Stromal cell of bone marrow (primary cell): Measurements from ENCODE around the gene RPAP3.
"Not testable (repeated sequence)": the region's sequence is repeated elsewhere in the genome, so short reads cannot be mapped to it uniquely, and the experiment has no call there.

ENCODE experiments used
- DNase-seq: peaks from one replicate; pipeline ENCODE4 v3.0.0-alpha.2; 2012; ENCODE audit warnings: low read depth

Gene RPAP3

DNA sequence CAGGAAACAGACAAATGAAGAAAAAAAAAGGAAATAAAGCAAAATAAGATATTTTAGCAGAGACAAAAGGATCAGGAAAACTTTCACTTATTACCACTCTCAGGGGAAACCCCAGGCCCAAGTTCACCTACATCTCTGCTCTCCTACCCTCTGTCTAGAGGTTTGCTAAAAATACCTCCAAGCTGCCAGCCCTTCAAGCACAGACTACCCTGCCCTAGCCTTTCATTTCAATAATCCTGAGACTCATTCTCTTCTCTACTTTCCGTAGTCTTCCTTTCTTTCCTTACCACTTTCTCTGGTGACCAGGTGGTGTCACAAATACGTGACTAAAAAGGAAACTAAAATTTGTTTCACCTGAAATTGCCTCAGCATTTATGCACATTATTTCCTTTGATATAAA, 33.8 kb downstream of the RPAP3 start:
- DNase-seq, result no peak

DNA sequence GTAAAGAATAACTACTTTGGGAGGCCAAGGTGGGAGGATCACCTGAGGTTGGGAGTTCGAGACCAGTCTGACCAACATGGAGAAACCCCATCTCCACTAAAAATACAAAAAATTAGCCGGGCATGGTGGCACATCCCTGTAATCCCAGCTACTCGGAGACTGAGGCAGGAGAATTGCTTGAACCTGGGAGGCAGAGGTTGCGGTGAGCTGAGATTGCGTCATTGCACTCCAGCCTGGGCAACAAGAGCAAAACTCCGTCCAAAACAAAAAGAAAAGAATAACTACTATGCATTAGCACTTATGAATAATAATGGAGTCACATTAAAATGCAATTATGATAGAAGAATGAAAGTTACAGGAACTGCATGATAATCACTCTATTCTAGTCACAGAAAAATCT, 37.9 kb downstream of the RPAP3 start:
- DNase-seq, result not testable (repeated sequence)

DNA sequence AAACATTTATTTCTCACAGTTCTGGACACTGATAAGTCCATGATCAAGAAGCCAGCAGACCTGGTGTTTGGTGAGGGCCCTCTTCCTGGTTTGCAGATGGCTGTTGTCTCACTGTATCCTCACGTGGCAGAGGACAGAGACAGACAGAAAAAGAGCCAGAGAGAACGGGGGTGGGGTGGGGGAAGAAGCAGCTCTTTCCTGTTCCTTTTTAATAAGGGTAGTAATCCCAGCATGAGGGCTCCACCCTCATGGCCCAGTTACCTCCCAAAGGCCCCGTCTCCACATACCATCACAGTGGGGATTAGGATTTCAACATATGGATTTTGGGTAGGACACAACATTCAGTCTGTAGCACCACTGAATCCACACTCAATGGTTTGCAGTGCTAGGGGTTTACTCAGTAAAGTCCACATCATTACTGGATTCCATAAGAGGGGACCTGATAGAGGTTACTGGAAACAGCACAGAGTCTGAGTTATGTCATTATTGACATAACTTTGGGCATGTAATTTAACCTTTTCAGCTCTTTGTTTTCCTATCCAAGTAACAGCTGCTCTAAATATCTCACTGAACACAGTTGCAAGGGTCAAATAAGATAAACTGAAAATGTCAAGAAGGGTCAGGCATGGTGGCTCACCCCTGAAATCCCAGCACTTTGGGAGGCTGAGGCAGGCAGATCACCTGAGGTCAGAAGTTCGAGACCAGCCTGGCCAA, 53.2 kb downstream of the RPAP3 start:
- no peak for DNase-seq

DNA sequence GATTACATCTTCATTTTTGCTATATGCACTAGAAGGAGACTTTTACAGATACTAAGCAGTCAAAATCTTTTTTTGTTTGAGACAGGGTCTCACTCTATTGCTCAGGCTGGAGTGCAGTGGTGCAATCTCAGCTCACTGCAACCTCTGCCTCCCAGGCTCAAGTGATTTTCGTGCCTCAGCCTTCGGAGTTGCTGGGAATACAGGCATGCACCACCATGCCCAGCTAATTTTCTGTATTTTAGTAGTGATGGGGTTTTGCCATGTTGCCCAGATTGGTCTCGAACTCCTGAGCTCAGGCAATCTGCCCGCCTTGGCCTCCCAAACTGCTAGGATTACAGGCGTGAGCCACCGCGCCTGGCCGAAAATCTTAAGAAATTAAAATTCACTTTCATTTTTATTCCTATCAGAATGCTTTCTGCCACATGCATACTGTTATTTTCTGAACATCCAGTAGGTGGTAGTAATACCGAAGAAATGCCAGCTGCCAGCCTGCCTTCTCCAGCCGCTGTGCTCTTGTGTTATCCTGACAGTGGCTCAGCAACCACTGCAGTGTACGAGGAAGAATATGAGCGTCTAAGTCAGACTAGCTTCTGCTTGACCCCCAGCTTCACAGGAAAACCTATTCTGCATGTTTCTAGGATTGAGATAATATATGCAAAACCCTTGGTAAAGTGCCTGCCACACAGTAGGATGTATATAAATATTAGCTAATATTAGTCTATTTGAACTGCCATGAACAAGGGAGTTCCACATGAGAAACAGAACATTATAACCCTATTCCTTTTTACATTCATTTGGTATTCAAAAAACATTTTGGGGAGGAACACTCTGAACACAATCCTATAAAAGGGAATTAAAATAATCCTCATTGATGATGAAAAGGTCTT, 54.2 kb downstream of the RPAP3 start:
- DNase-seq, result peak; percentile 64

DNA sequence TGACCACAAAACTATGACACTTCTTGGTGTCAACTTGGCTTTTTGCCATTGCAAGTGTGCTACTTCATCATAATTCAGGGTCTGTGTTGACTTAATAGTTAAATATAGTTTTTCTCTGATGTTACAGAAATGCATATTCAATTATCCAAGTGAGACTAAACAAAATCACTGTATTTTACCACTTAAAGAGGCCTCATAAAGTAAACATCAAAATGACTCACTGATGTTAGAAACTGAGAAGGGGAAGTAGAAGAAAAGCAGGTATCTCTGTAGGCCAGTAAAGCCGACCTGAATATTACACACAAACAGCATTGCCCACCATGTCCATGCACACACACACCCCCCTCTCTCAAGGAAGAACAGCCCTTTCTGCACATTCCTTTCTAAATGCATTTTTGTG, 55.4 kb downstream of the RPAP3 start:
- no peak for DNase-seq

DNA sequence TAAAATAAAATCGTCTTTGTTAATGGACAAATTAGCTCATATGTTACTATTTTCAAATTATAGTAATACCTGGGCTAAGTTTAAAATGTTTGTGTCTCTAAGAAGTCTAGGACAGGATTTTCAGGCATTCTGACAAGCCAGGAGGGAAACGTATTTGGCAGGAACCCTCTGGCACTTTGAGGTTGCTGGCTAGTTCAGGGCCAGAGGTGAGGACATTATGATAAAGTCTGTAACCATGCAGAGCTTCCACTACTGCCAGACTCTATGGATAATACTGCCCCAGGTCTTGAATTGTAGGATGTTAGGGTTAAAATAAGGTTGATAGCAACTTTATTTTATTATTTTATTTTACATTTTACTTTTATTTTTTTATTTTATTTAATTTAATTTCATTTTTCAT, 56.4 kb downstream of the RPAP3 start:
- DNase-seq, result no peak

DNA sequence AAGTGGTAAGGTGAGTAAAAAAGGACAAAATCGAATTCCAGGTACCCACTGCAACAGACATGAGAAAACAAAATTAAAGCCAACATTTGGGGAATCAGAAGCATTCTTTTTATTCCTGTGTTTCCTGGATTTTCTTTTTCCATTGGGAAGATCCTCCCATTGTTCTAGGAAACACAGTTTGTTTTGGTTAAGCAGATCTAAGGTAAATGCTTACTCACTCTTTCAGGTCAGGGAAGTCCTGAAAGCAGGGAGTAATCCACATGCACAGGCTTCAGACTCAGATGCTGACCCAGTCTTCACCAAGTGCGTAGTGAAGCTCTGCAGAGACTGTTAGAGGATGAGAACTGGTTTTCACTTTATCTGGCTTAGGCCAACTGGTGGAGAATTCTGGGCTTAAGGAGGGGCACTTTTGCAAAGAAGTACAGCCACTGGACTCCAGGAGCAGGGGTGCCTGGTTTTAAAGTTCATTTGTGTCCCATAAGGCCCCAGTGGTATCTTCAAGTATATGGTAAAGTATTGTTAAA, 57.7 kb downstream of the RPAP3 start:
- no peak for DNase-seq

DNA sequence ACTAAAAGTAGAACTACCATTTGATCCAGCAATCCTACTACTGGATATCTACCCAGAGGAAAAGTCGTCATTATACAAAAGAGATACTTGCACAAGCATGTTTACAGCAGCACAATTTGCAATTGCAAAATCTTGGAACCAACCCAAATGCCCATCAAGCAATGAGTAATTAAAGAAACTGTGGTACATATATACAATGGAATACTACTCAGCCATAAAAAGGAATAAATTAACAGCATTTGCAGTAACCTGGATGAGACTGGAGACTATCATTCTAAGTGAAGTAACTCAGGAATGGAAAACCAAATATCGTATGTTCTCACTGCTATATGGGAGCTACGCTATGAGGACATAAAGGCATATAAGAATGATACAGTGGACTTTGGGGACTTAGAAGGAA, 63.5 kb downstream of the RPAP3 start:
- DNase-seq, result not testable (repeated sequence)

DNA sequence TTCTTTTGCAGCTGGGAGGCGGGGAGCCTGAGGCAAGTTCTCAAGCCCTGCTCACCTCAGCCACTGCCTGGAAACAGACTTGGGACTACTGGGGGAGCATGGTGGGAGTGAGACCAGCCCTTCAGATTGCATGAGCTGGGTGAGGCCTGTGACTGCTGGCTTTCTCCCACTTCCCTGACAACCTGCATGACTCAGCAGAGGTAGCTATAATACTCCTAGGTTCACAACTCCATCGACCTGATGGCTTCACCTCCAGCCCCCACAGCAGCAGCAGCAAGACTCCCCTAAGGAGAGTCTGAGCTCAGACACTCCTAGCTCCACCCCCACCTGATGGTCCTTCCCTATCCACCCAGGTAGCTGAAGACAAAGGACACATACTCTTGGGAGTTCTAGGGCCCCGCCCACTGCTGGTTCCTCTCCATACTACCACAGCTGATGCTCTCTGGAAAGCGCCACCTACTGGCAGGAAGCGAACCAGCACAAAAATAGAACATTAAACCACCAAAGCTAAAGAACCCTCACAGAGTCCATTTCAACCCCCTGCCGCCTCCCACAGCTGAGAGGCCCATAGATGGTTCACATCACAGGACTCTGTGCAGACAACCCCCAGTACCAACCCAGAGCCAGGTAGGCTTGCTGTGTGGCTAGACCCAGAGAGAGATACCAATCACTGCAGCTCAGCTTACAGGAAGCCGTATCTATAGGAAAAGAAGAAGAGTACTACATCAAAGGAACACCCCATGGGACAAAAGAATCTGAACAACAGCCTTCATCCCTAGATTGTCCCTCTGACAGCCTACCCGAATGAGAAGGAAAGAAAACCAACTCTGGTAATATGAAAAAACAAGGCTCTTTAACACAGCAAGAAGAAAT, 68.7 kb downstream of the RPAP3 start:
- DNase-seq, result no peak

DNA sequence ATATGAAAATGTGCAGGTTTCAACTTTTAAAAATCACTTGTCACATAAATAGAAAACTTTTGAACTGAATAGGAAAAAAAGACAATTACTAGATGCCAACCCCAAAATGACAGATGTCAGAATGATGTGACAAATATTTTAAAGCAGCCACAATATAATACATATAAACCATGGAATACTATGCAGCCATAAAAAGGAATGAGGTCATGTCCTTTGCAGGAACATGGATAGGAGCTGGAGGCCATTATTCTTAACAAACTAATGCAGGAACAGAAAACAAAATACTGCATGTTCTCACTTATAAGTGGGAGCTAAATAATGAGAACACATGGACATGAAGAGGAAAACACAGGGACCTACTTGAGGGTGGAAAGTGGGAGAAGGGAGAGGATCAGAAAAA, 70.1 kb downstream of the RPAP3 start:
- DNase-seq, result not testable (repeated sequence)

DNA sequence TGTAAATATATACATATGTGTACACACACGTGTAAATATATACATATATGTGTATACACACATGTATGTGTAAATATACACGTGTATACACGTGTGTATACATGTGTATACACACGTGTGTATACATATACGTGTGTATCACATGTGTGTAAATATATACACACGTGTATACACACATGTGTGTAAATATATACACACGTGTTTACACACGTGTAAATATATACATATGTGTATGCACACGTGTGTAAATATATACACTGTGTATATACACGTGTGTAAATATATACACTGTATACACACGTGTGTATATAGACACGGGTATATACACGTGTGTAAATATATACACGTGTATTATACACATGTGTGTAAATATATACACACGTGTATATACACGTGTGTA, 71.7 kb downstream of the RPAP3 start:
- no peak for DNase-seq

DNA sequence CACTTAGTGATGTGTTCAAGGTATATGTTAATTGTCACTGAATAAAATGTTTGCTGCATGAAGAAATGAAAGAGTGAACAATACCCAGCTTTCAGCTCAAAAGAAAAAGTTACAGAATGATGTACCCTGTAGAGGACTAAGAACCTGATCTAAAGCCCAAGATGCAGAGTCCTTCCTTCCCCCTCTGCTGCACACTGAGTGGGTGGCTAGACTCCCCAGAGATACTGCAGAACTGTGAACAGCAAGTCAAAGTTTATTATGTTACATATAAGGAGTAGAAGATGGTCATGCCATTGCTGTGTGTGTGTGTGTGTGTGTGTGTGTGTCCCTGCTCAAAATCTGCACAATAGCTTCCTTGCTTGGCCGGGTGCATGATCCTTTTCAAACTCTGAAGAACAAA, 83.9 kb downstream of the RPAP3 start:
- DNase-seq, result no peak

DNA sequence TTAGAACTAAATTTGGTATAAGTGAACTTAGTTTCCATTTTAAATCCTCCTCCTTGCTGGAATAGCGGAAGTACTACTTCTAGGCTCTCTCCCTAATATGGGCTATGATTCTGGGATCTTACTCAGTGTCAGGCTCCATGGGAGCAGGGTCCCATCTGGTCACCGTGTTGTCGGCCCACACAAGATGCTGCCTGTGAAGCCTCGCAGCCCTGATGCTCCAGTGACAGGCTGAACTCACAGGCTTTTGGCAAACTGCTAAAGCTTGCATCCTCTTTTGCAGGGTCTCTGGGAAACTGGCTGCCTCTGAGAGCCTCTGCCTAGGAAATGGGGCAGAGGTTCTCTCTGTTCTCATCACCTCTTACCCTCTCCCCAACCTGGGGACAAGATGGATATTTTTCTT, 88.4 kb downstream of the RPAP3 start:
- DNase-seq, result no peak

DNA sequence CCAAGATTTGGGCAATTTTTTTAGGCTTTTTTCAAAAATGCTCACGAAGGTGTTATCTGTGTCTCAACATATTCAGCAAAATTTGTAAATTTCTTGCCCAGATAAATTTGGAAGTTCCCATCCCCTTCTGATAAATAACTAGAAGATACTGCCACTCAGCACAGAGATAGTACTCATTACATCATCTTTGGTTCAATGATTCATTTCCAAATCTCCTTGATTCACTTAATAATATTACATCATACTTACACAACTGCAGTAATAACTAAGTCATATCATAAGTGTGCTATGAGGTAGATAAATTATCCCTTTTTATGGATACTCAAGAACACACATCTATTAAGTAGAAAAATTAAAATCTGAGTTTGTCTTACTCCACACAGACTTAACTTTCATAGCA, 89.4 kb downstream of the RPAP3 start:
- DNase-seq, result no peak

DNA sequence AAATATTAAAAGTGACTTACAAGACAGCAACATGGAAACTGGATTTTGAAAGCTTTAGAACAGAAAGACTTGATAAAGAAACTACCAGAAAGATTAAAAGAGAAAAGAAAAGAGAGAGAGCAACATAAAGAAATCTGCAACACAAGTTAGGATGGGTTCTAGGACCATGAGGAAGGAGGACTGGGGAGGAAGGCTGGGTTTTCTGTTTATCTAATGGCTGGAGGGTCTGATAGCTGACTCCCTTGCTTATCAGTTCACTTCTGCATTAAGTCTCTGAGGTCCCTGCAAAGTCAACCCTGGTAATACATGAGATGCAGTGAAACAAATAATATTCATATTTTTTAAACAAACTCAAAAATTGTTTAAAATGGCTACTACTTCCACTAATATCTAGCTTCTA, 90.1 kb downstream of the RPAP3 start:
- DNase-seq, result no peak

DNA sequence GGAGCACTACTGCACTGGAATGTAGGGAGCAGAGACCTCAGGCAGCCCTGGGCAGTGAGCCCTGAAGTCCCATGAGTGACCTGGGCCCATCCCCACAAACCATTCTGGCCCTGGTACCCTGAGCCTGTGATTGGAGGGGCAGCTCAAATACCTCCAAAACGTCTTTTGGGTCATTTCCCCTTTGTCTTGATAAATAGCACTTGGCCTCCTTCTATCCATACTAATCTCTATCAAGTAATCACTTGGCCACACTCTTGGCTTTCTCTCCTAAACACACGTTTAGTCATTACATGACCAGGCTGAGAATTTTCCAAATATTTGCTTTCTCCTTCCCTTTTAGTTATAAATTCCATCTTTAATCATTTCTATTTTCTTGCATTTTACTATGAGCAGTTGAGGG, 91.3 kb downstream of the RPAP3 start:
- no peak for DNase-seq

DNA sequence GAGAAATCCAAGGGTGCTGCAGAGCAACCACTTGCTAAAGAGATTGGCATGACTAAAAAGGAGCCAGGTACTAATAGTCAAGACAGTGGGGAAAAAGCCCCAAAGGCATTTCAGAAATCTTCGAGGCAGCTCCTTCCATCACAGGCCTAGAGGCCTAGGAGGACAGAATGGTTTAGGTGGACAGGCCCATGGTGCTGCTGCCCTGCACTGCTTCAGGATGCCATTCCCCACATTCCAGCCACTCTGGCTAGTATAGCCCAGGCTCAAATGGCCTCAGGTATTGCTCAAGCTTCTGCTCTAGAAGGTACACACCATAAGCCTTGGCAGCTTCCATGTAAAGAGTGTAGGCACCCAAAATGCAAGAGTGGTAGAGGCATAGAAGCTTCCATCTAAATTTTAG, 92.9 kb downstream of the RPAP3 start:
- no peak for DNase-seq

DNA sequence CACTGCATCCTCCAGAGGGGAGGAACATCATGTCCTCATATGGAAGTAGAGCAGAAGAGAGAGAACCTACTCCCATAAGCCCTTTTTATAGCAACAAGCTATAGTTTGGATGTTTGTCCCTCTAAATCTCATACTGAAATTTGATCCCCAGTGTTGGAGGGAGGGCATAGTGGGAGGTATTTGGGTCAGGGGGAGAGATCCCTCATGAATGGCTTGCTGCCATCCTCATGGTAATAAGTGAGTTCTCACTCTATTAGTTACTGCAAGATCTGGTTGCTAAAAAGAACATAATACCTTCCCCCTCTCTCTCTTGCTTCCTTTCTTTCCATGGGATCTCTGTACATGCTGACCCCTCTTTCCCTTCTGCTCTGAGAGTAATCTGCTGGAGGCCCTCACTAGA, 93.9 kb downstream of the RPAP3 start:
- DNase-seq, result no peak
